H1 (cell line): ENCODE results near the gene C22orf31. TPM values are rescaled to one million over a fixed set of nuclear protein-coding genes. Genes with fewer than 3 reads are reported as not detected.
A peak's percentile ranks its signal among the peaks of the same experiment; 100 is the strongest.

Experiments used
- CTCF ChIA-PET: fragments of 300-600 bp; sonication (Branson Sonifier 250); formaldehyde crosslinking; loops from one replicate; lab custom pipeline; 2021; ENCODE audit not compliant: partially characterized antibody; lab: Charles Lee
- POLR2A ChIA-PET: fragments of 300-600 bp; sonication (Branson Sonifier 250); formaldehyde crosslinking; loops from one replicate; lab custom pipeline; 2021; ENCODE audit warnings: inconsistent platforms; ENCODE audit not compliant: partially characterized antibody; lab: Charles Lee
- DNase-seq, 2 experiments: peaks; one replicate each; pipeline versions ENCODE4 v3.0.0 to v3.0.0-alpha.2; 2010 to 2022; ENCODE audit warnings: low spot score in 2 of 2, low read depth in 1 of 2, mixed read lengths in 1 of 2
- FAIRE-seq: peaks from 2 replicates; lab custom pipeline; 2011; peaks lifted over from hg19 to GRCh38; lab: Jason Lieb, UNC
- H2AFZ ChIP-seq: 2 replicates; pipeline ENCODE4 v1.8.1; 2012; ENCODE audit warnings: low read length, inconsistent platforms
- H2AK5ac ChIP-seq: 2 replicates; pipeline ENCODE4 v1.6.1; 2013; ENCODE audit warnings: low read depth, low read length
- H2BK120ac ChIP-seq: replicated peaks from 2 replicates; pipeline ENCODE3; 2013; ENCODE audit warnings: low read depth, low read length, inconsistent platforms
- H2BK12ac ChIP-seq: 2 replicates; pipeline ENCODE4 v1.6.1; 2013; ENCODE audit warnings: low read depth, low read length
- H2BK15ac ChIP-seq: 2 replicates; pipeline ENCODE4 v1.6.1; 2013; ENCODE audit warnings: low read length
- H2BK20ac ChIP-seq: 2 replicates; pipeline ENCODE4 v1.6.1; 2013; ENCODE audit warnings: low read length
- H2BK5ac ChIP-seq: 2 replicates; pipeline ENCODE4 v1.6.1; 2013; ENCODE audit warnings: low read depth, low read length
- H3K14ac ChIP-seq: 2 replicates; pipeline ENCODE4 v1.6.1; 2013; ENCODE audit warnings: inconsistent platforms; ENCODE audit not compliant: insufficient read length
- H3K18ac ChIP-seq: 2 replicates; pipeline ENCODE4 v1.6.1; 2013; ENCODE audit warnings: low read length; ENCODE audit errors: extremely low read depth
- H3K23ac ChIP-seq: 2 replicates; pipeline ENCODE4 v1.6.1; 2013; ENCODE audit warnings: inconsistent platforms; ENCODE audit not compliant: insufficient read length
- H3K23me2 ChIP-seq: 2 replicates; pipeline ENCODE4 v1.6.1; 2013; ENCODE audit warnings: low read depth, low read length
- H3K27ac ChIP-seq: 2 replicates; pipeline ENCODE4 v1.6.1; 2011; ENCODE audit warnings: low read depth, low read length, inconsistent platforms
- H3K27me3 ChIP-seq, 4 experiments: replicated peaks in 1 of 4; 1 replicate in 1 of 4; 2 replicates in 3 of 4; pipeline versions ENCODE4 v1.6.1 to v1.8.1; 2011 to 2013; ENCODE audit warnings: low read length in 3 of 4, mild to moderate bottlenecking in 3 of 4, inconsistent platforms in 2 of 4, mixed read lengths in 2 of 4, moderate library complexity in 1 of 4; ENCODE audit not compliant: control insufficient read depth in 3 of 4, insufficient read depth in 3 of 4; ENCODE audit errors: extremely low read depth in 1 of 4
- H3K36me3 ChIP-seq, 4 experiments: 2 replicates each; pipeline versions ENCODE4 v1.6.1 to v1.8.1; 2011 to 2013; ENCODE audit warnings: mild to moderate bottlenecking in 4 of 4, low read length in 3 of 4, moderate library complexity in 2 of 4, control low read depth in 1 of 4, inconsistent platforms in 1 of 4; ENCODE audit not compliant: insufficient read depth in 4 of 4, control insufficient read depth in 2 of 4
- H3K4ac ChIP-seq: replicated peaks from 2 replicates; pipeline ENCODE3; 2013; ENCODE audit warnings: low read length, low read depth, mixed read lengths, inconsistent platforms; ENCODE audit not compliant: insufficient read length
- H3K4me1 ChIP-seq, 4 experiments: replicated peaks in 1 of 4; 1 replicate in 1 of 4; 2 replicates in 3 of 4; pipeline versions ENCODE4 v1.6.1 to v1.8.1; 2011 to 2013; ENCODE audit warnings: low read length in 3 of 4, inconsistent platforms in 2 of 4, mixed read lengths in 1 of 4; ENCODE audit not compliant: insufficient read depth in 4 of 4, control insufficient read depth in 3 of 4
- H3K4me2 ChIP-seq, 2 experiments: 2 replicates each; pipeline versions ENCODE4 v1.6.1 to v1.8.1; 2011 to 2013; ENCODE audit warnings: low read depth in 2 of 2, low read length in 2 of 2, control low read depth in 1 of 2, inconsistent platforms in 1 of 2, mild to moderate bottlenecking in 1 of 2; ENCODE audit not compliant: insufficient read depth in 1 of 2
- H3K4me3 ChIP-seq, 4 experiments: fragments of 200-600, 300-600 bp in 1 of 4; sonication (generic), shearing (Covaris generic), sonication (Bioruptor Twin) in 1 of 4; 2 replicates each; pipeline versions ENCODE4 v1.5.1 to v1.8.1; 2011 to 2016; ENCODE audit warnings: low read length in 4 of 4, low read depth in 3 of 4, control low read depth in 2 of 4, inconsistent platforms in 2 of 4, mild to moderate bottlenecking in 2 of 4, mixed read lengths in 1 of 4, moderate library complexity in 1 of 4; ENCODE audit not compliant: insufficient read depth in 2 of 4; ENCODE audit errors: extremely low read depth in 1 of 4
- H3K56ac ChIP-seq: replicated peaks from 2 replicates; pipeline ENCODE3; 2013; ENCODE audit warnings: low read depth, mild to moderate bottlenecking, mixed read lengths, low read length, inconsistent platforms; ENCODE audit not compliant: insufficient read length
- H3K79me1 ChIP-seq: 2 replicates; pipeline ENCODE4 v1.6.1; 2013; ENCODE audit warnings: low read depth, low read length, control low read depth
- H3K79me2 ChIP-seq, 2 experiments: 2 replicates each; pipeline versions ENCODE4 v1.6.1 to v1.8.1; 2012 to 2013; ENCODE audit warnings: low read length in 2 of 2, mild to moderate bottlenecking in 2 of 2, inconsistent platforms in 1 of 2; ENCODE audit not compliant: insufficient read depth in 2 of 2, control insufficient read depth in 1 of 2
- H3K9ac ChIP-seq, 4 experiments: replicated peaks in 1 of 4; 1 replicate in 1 of 4; 2 replicates in 3 of 4; pipeline versions ENCODE4 v1.6.1 to v1.8.1; 2011 to 2013; ENCODE audit warnings: low read depth in 3 of 4, low read length in 3 of 4, control low read depth in 2 of 4, mild to moderate bottlenecking in 2 of 4, moderate library complexity in 2 of 4, inconsistent platforms in 1 of 4; ENCODE audit errors: extremely low read depth in 1 of 4
- H3K9me3 ChIP-seq, 2 experiments: 2 replicates each; pipeline versions ENCODE4 v1.6.1 to v1.8.1; 2012 to 2013; ENCODE audit warnings: mild to moderate bottlenecking in 2 of 2, moderate library complexity in 2 of 2, control low read depth in 1 of 2, inconsistent platforms in 1 of 2, low read depth in 1 of 2, low read length in 1 of 2, mixed read lengths in 1 of 2; ENCODE audit not compliant: insufficient read depth in 2 of 2
- H4K20me1 ChIP-seq, 2 experiments: replicated peaks in 1 of 2; 2 replicates each; pipeline versions ENCODE3 to v1.8.1; 2011 to 2013; ENCODE audit warnings: inconsistent platforms in 2 of 2, low read length in 2 of 2, mild to moderate bottlenecking in 1 of 2; ENCODE audit not compliant: insufficient read depth in 2 of 2, control insufficient read depth in 1 of 2
- H4K5ac ChIP-seq: 2 replicates; pipeline ENCODE4 v1.6.1; 2013; ENCODE audit warnings: low read length, low read depth, mixed read lengths, inconsistent platforms; ENCODE audit not compliant: insufficient read length
- H4K8ac ChIP-seq: 2 replicates; pipeline ENCODE4 v1.8.0; 2013; ENCODE audit warnings: mild to moderate bottlenecking, moderate library complexity, low read length, inconsistent platforms; ENCODE audit not compliant: insufficient read depth; ENCODE audit errors: extremely low read depth
- H4K91ac ChIP-seq: replicated peaks from 2 replicates; pipeline ENCODE3; 2013; ENCODE audit warnings: low read length, mixed read lengths, inconsistent platforms; ENCODE audit not compliant: insufficient read length
- BRCA1 ChIP-seq: IDR thresholded peaks from 2 replicates; pipeline ENCODE4 v1.6.1; 2012; ENCODE audit warnings: low read depth, low read length, improper control_type of control experiment
- WGBS, 2 experiments: shearing (Covaris generic) in 1 of 2; methylation state at CpG; one replicate each; pipeline versions ENCODE4 v1.1.6 to v1.1.7; 2013 to 2015; ENCODE audit warnings: low lambda C conversion rate in 2 of 2, mixed read lengths in 2 of 2, inconsistent platforms in 1 of 2, low coverage in 1 of 2, missing lambda C conversion rate in 1 of 2; ENCODE audit not compliant: insufficient replicate concordance in 2 of 2, insufficient coverage in 1 of 2, insufficient read length in 1 of 2; ENCODE audit errors: extremely low coverage in 1 of 2, missing lambda C conversion rate in 1 of 2; 5-methylcytosine and 5-hydroxymethylcytosine counted together
- polyA plus RNA-seq, 7 experiments: library from polyadenylated mRNA; depleted of rRNA in 3 of 7; stranded (reverse) in 5 of 7; unstranded in 2 of 7; fragments of >200 nt in 5 of 7; fragments of 200-250 nt in 2 of 7; gene quantifications; 1 replicate in 5 of 7; 2 replicates in 1 of 7; 4 replicates in 1 of 7; pipeline versions ENCODE4 v1.2.1 to v1.2.3, GENCODE V29; 2011 to 2013; ENCODE audit warnings: missing spikeins in 2 of 7, mixed read lengths in 2 of 7
- total RNA-seq: library from RNA; stranded (reverse); fragmentation: NEBNext Ultra II Directional; extraction: Animal tissue kit (Norgen Biotek cat#: 25700); gene quantifications from 2 replicates; pipeline ENCODE4 v1.2.1, GENCODE V29; 2021
- TF ChIP-seq, protein P1 (sequence below): IDR thresholded peaks from 2 replicates; pipeline ENCODE4 v1.6.1; 2012; ENCODE audit warnings: inconsistent platforms

The C22orf31 gene
- total and polyA plus RNA-seq, 2 of the 8 experiments (the other 6 are each of a cell fraction or from before 2014, with no cell fraction given) = not detected

DNA sequence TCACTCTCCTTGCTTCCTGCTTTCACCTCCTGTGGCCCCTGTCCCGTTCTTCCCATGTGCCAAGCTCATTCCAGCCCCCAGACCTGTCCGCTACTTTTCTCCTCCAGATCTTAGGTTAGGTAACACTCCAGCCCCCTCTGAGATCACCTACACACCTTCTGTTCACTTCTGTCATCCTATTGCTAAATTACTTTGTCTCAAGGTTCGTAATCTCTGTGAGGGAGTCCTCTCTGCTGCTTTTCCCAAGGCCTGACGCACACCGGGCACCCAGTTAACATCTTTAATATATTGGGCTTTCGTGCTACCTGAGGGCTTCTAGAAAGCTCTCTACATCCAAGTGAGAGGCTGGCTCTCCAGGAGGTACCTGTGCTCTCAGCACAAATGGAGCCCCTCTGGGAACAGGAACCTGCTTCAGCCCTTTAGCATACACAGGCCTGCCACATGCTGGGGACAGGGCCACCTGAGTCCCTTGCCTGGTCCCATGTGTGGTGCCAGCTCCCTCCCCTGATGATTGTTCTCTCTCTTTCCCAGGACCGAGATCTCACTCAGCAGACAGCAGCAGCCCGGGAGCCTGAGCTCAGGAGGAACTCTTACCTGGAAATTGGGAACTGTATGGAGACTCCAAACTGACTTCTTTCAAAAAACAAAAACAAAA, 8.5 kb downstream of the C22orf31 start:
- Histone ChIP-seq H4K91ac (no peak overlapping the region), H2BK120ac (no peak overlapping the region), H3K27ac (no peak overlapping the region), H2BK15ac (no peak overlapping the region), H2AFZ (no peak overlapping the region), H3K14ac (no peak overlapping the region), H3K18ac (no peak overlapping the region), H3K23me2 (no peaks in the 10 kb centered on the region), H3K36me3 (peaks cover 5 to 26% (median 16%) of the 10 kb centered on the region in 4 experiments; a peak in 7 of 8 replicates), H2BK20ac (no peak overlapping the region), H4K20me1 (no peaks in the 10 kb centered on the region), H3K4me3 (no peak overlapping the region), H3K4me2 (no peak overlapping the region), H2AK5ac (no peak overlapping the region), H3K27me3 (no peaks in the 10 kb centered on the region), H3K56ac (no peak overlapping the region), H3K4ac (no peak overlapping the region), H3K79me1 (peaks cover 2% of the 10 kb centered on the region; the same call in 1 of the 2 replicates), H2BK12ac (no peak overlapping the region), H2BK5ac (0 out of 2 replicates have a peak overlapping the region, but pooled peaks have one; percentile 18), H4K5ac (no peak overlapping the region), H4K8ac (peak overlapping the region; percentile 38; the same call in 1 of the 2 replicates), H3K9ac (no peak overlapping the region), H3K79me2 (no peaks in the 10 kb centered on the region), H3K9me3 (no peaks in the 10 kb centered on the region), H3K4me1 (peaks cover 0 to 27% (median 18%) of the 10 kb centered on the region in 4 experiments; a peak in 6 of 7 replicates), H3K23ac (no peak overlapping the region)
- POLR2A ChIA-PET = interaction anchor here (1.1 to 1.8 kb wide), 3 partner anchors 13 to 169 kb away, joined by 3 to 5 read pairs (median 4); no protein-coding TSS in a partner anchor
- TF ChIP-seq, protein P1, sequence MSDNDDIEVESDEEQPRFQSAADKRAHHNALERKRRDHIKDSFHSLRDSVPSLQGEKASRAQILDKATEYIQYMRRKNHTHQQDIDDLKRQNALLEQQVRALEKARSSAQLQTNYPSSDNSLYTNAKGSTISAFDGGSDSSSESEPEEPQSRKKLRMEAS = no peak
- no peak for TF ChIP-seq BRCA1
- FAIRE-seq = no peak
- DNase-seq = no peak
- CTCF ChIA-PET = interaction anchor here (0.6 to 4.0 kb wide), 7 partner anchors 9 to 782 kb away, joined by 3 to 22 read pairs (median 3); no protein-coding TSS in a partner anchor
- 80% methylated on average over 8 of the region's 8 CpGs; no CpG with 5 or more reads in 1 of the 2 experiments for WGBS, 2 experiments
